MCF 10A (cell line): Measurements from ENCODE around the gene PITRM1. TPM values are rescaled to one million over a fixed set of nuclear protein-coding genes. Genes with fewer than 3 reads are reported as not detected.
"Not testable (repeated sequence)": the region's sequence is repeated elsewhere in the genome, so short reads cannot be mapped to it uniquely, and the experiment has no call there.

Experiments used
- BruUV-seq: library from RNA; stranded (reverse); fragments of 400-500 nt; replicated peaks from 2 replicates; lab custom pipeline; 2021; lab: Mats Ljungman, UMichigan
- CTCF ChIA-PET: fragments of 300-600 bp; sonication (Branson Sonifier 250); formaldehyde crosslinking; extraction: SDS; loops from one replicate; lab custom pipeline; 2021; ENCODE audit warnings: antibody characterized with exemption, inconsistent platforms; lab: Yijun Ruan, JAX
- POLR2A ChIA-PET: fragments of 300-600, 350-650 bp; sonication (Branson Sonifier 250); formaldehyde crosslinking; extraction: SDS; loops from one replicate; lab custom pipeline; 2020; ENCODE audit warnings: antibody characterized with exemption, inconsistent platforms; lab: Yijun Ruan, JAX
- DNase-seq: peaks from one replicate; pipeline ENCODE4 v3.0.0-alpha.2; 2018; ENCODE audit not compliant: unreplicated experiment
- H3K27ac Mint-ChIP-seq: one replicate; pipeline ENCODE4 v1.8.0; 2022; ENCODE audit warnings: mild to moderate bottlenecking, low read depth, mixed read lengths; ENCODE audit not compliant: unreplicated experiment
- H3K27me3 Mint-ChIP-seq: one replicate; pipeline ENCODE4 v1.8.0; 2022; ENCODE audit warnings: mixed read lengths; ENCODE audit not compliant: insufficient read depth, unreplicated experiment
- H3K36me3 Mint-ChIP-seq: one replicate; pipeline ENCODE4 v1.8.0; 2022; ENCODE audit warnings: mild to moderate bottlenecking, moderate library complexity, mixed read lengths; ENCODE audit not compliant: insufficient read depth, unreplicated experiment
- H3K4me1 Mint-ChIP-seq: one replicate; pipeline ENCODE4 v1.8.0; 2022; ENCODE audit warnings: mixed read lengths; ENCODE audit not compliant: insufficient read depth, unreplicated experiment
- H3K4me3 Mint-ChIP-seq: one replicate; pipeline ENCODE4 v1.8.0; 2022; ENCODE audit warnings: mild to moderate bottlenecking, moderate library complexity, mixed read lengths; ENCODE audit not compliant: unreplicated experiment
- H3K9me3 Mint-ChIP-seq: one replicate; pipeline ENCODE4 v1.8.0; 2022; ENCODE audit warnings: mixed read lengths; ENCODE audit not compliant: unreplicated experiment
- CTCF ChIP-seq: fragments of 200-600 bp; IDR thresholded peaks from one replicate; pipeline ENCODE4 v1.8.0; 2022; ENCODE audit warnings: antibody characterized with exemption, mild to moderate bottlenecking; ENCODE audit not compliant: unreplicated experiment
- intact Hi-C: fragments of 100-400 bp; cut with micrococcal nuclease; formaldehyde crosslinking; loops from 2 replicates; pipeline ENCODE4 v1.14.1; 2022
- total RNA-seq: library from RNA; stranded (reverse); gene quantifications from 2 replicates; pipeline ENCODE4 v1.2.3, GENCODE V29; 2022

PITRM1 gene
- total RNA-seq, 1 experiment from 2014 or later = 132 TPM

GRCh38 chr10:3108033-3108432 lies 64.5 kb downstream of the PITRM1 start:
- peaks cover 66% of the 10 kb centered on the region for H3K36me3 Mint-ChIP-seq
- peaks cover 27% of the 10 kb centered on the region for H3K4me1 Mint-ChIP-seq
- H3K9me3 Mint-ChIP-seq = no peaks in the 10 kb centered on the region
- intact Hi-C loops = no loop called here
- DNase-seq = no peak
- BruUV-seq = no TSS peak
- H3K4me3 Mint-ChIP-seq = peak overlapping the region; percentile 63
- no peak for TF ChIP-seq CTCF
- ChIA-PET POLR2A (interaction anchor here (0.6 to 3.4 kb wide), 15 partner anchors 9 to 654 kb away, joined by 3 to 104 read pairs (median 8); partner anchors contain the start of genes PFKP and PITRM1), CTCF (interaction anchor here (1.0 to 1.4 kb wide), 4 partner anchors 8 to 45 kb away, joined by 3 to 4 read pairs (median 4); no protein-coding TSS in a partner anchor)
- H3K27ac Mint-ChIP-seq = peak overlapping the region; percentile 93
- no peaks in the 10 kb centered on the region for H3K27me3 Mint-ChIP-seq

- POLR2A ChIA-PET = interaction anchor here (0.6 to 3.4 kb wide), 17 partner anchors 9 to 1895 kb away, joined by 3 to 104 read pairs (median 7); partner anchors contain the start of genes PFKP and PITRM1
- intact Hi-C loops = loop anchor here (1.0 kb wide), 1 partner anchor 38 kb away; no protein-coding TSS in a partner anchor
- no peak for TF ChIP-seq CTCF
- CTCF ChIA-PET = interaction anchor here (0.9 to 1.4 kb wide), 7 partner anchors 8 to 46 kb away, joined by 3 to 6 read pairs (median 3); no protein-coding TSS in a partner anchor
- H3K4me1 Mint-ChIP-seq = peaks cover 27% of the 10 kb centered on the region
- TSS peak; percentile 53 for BruUV-seq
- no peaks in the 10 kb centered on the region for H3K9me3 Mint-ChIP-seq
- peak; percentile 94 for DNase-seq
- no peaks in the 10 kb centered on the region for H3K27me3 Mint-ChIP-seq
- peaks cover 66% of the 10 kb centered on the region for H3K36me3 Mint-ChIP-seq
- peak overlapping the region; percentile 93 for H3K27ac Mint-ChIP-seq
- H3K4me3 Mint-ChIP-seq = peak overlapping the region; percentile 63
Observed at GRCh38 chr10:3107426-3107961, 65.1 kb downstream of the PITRM1 start.

- ChIA-PET POLR2A (interaction anchor here (0.6 to 3.4 kb wide), 16 partner anchors 8 to 1894 kb away, joined by 3 to 104 read pairs (median 8); partner anchors contain the start of genes PFKP and PITRM1), CTCF (interaction anchor here (0.9 to 1.3 kb wide), 5 partner anchors 7 to 39 kb away, joined by 3 to 6 read pairs (median 3); no protein-coding TSS in a partner anchor)
- Mint-ChIP-seq H3K9me3 (no peaks in the 10 kb centered on the region), H3K27ac (peak overlapping the region; percentile 93), H3K27me3 (no peaks in the 10 kb centered on the region), H3K4me3 (peak overlapping the region; percentile 63), H3K4me1 (peaks cover 27% of the 10 kb centered on the region), H3K36me3 (peaks cover 61% of the 10 kb centered on the region)
- TF ChIP-seq CTCF = no peak
- DNase-seq = no peak
- intact Hi-C loops = loop anchor here (1.0 kb wide), 1 partner anchor 38 kb away; no protein-coding TSS in a partner anchor
- BruUV-seq = TSS peak; percentile 80
Observed at GRCh38 chr10:3106928-3107425, 65.6 kb downstream of the PITRM1 start.

GRCh38 chr10:3106328-3106727 lies 66.3 kb downstream of the PITRM1 start:
- CTCF ChIA-PET = interaction anchor here (1.0 to 1.3 kb wide), 3 partner anchors 12 to 38 kb away, joined by 3 to 6 read pairs (median 3); no protein-coding TSS in a partner anchor
- peaks cover 56% of the 10 kb centered on the region for H3K36me3 Mint-ChIP-seq
- POLR2A ChIA-PET = interaction anchor here (1.7 to 3.4 kb wide), 9 partner anchors 8 to 66 kb away, joined by 6 to 104 read pairs (median 13); partner anchors contain the start of genes PFKP and PITRM1
- H3K27ac Mint-ChIP-seq = peak overlapping the region; percentile 93
- intact Hi-C loops, H3K4me3 Mint-ChIP-seq, DNase-seq, H3K9me3 Mint-ChIP-seq, BruUV-seq, H3K27me3 Mint-ChIP-seq: not testable (repeated sequence)
- peaks cover 22% of the 10 kb centered on the region for H3K4me1 Mint-ChIP-seq
